ACHN (cell line): ENCODE data around the gene LHPP.

Source experiments
- DNase-seq: peaks from one replicate; pipeline ENCODE4 v3.0.0-alpha.2; 2015
- in situ Hi-C: cut with HindIII; loops from 2 replicates; pipeline ENCODE4 v1.10.0; 2017; ENCODE audit warnings: low sequenced_read_pairs, low pct_ligation_motif_present, low pct_unique_long_range_greater_than_20kb

The LHPP gene

GRCh38 chr10:124619802-124620490 lies 158.3 kb downstream of the LHPP start:
- DNase-seq = no peak
- in situ Hi-C loops = no loop called here

- in situ Hi-C loops = no loop called here
- no peak for DNase-seq
Observed at GRCh38 chr10:124621637-124622036, 160.0 kb downstream of the LHPP start.

- in situ Hi-C loops = no loop called here
- no peak for DNase-seq
Observed at GRCh38 chr10:124622158-124622557, 160.5 kb downstream of the LHPP start.

- DNase-seq = no peak
- in situ Hi-C loops = no loop called here
Observed at GRCh38 chr10:124622866-124623536, 161.4 kb downstream of the LHPP start.

- in situ Hi-C loops = no loop called here
- DNase-seq = no peak
Observed at GRCh38 chr10:124624006-124624405, 162.4 kb downstream of the LHPP start.

GRCh38 chr10:124624466-124624865 lies 162.8 kb downstream of the LHPP start:
- no peak for DNase-seq
- in situ Hi-C loops = no loop called here

GRCh38 chr10:124624895-124625294 lies 163.3 kb downstream of the LHPP start:
- in situ Hi-C loops = no loop called here
- DNase-seq = no peak

GRCh38 chr10:124625831-124626238 lies 164.2 kb downstream of the LHPP start:
- in situ Hi-C loops = no loop called here
- DNase-seq = no peak

- in situ Hi-C loops = no loop called here
- no peak for DNase-seq
Observed at GRCh38 chr10:124626759-124627380, 165.2 kb downstream of the LHPP start.

GRCh38 chr10:124627866-124628675 lies 166.4 kb downstream of the LHPP start:
- DNase-seq = no peak
- in situ Hi-C loops = no loop called here

GRCh38 chr10:124628676-124629021 lies 167.0 kb downstream of the LHPP start:
- in situ Hi-C loops = no loop called here
- no peak for DNase-seq

GRCh38 chr10:124629415-124629814 lies 167.8 kb downstream of the LHPP start:
- no peak for DNase-seq
- in situ Hi-C loops = no loop called here

- DNase-seq = no peak
- in situ Hi-C loops = no loop called here
Observed at GRCh38 chr10:124629842-124630241, 168.2 kb downstream of the LHPP start.

GRCh38 chr10:124630551-124630950 lies 168.9 kb downstream of the LHPP start:
- in situ Hi-C loops = no loop called here
- no peak for DNase-seq

GRCh38 chr10:124632064-124632531 lies 170.5 kb downstream of the LHPP start:
- DNase-seq = no peak
- in situ Hi-C loops = no loop called here

- DNase-seq = no peak
- in situ Hi-C loops = no loop called here
Observed at GRCh38 chr10:124632566-124632965, 170.9 kb downstream of the LHPP start.

- no peak for DNase-seq
- in situ Hi-C loops = no loop called here
Observed at GRCh38 chr10:124636271-124636995, 174.8 kb downstream of the LHPP start.

- no peak for DNase-seq
- in situ Hi-C loops = no loop called here
Observed at GRCh38 chr10:124637091-124637700, 175.6 kb downstream of the LHPP start.
